Activated CD4-positive, alpha-beta T cell treated with anti-CD3 and anti-CD28 coated beads, Interleukin-2, Interleukin-6, amounts not matched to agents 100 ng/mL and 50 ng/mL, durations not matched to agents 16 hours and 8 hours (primary cell): ENCODE data around the gene DMWD.
A peak's percentile ranks its signal among the peaks of the same experiment; 100 is the strongest.
"Not testable (repeated sequence)": the region's sequence is repeated elsewhere in the genome, so short reads cannot be mapped to it uniquely, and the experiment has no call there.

Experiments used
- DNase-seq: peaks from one replicate; pipeline ENCODE4 v3.0.0-alpha.2; 2020

Gene DMWD

GRCh38 chr19:45769821-45770191, 22.8 kb downstream of the DMWD start:
- no peak for DNase-seq

GRCh38 chr19:45768984-45769782, 23.5 kb downstream of the DMWD start, which contains the start of gene SIX5:
Gene SIX5, minus strand, starts transcription at chr19:45769252. Its CDS starts 408 bp downstream, at chr19:45768844.
- DNase-seq: peak; percentile 98

DNA sequence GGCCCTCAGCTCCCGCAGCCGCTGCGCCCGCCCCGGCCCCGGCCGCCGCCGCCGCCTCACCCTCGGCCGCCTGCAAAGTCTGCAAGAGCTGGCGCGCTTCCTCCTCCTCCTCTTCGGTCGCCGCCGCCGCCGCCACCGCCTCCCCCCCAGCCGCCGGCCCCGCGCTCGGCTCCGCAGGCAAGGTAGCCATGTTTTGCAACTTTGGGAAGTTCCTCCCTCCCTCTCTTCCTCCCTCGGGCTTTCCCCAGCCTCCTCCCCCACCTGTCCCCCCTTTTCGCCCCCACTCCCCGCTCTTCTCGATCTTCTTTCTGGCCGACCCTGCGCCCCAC, 24.0 kb downstream of the DMWD start:
- DNase-seq: peak; percentile 44

DNA sequence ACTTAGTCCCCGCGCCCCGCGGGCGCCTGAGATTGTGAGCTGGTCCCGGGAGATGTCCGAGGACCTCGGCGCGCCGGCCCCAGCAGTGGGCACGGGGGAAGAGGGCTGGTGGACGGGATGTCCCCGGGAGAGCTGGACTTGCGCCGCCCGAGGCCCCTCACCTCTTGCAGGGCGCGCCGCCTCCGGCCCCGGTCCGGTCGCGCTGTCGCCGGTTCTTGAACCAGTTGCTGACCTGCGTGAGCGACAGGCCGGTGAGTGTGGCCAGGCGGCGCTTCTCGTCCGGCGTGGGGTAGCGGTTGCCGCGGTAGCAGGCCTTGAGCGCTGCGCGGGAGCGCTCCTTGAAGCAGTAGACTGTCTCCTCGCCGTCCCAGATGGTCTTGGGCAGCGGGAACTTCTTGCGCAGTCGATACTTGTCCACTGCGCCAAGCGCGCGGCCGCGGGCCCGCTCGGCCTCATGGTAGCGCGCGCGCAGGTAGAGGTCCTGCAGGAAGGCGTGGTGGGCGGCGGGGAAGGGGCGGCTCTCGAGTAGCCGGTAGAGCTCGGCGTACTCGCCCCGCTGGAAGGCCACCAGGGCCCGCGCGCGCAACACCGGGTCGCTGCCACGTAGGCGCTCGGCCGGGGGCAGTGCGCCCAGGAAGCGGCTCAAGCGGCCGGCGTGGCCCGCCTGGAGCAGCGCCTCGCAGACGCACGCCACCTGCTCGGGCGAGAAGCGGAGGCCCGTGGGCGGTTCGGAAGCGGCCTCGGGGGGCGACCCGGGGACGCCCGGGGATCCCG, 24.6 kb downstream of the DMWD start:
- DNase-seq: no peak

DNA sequence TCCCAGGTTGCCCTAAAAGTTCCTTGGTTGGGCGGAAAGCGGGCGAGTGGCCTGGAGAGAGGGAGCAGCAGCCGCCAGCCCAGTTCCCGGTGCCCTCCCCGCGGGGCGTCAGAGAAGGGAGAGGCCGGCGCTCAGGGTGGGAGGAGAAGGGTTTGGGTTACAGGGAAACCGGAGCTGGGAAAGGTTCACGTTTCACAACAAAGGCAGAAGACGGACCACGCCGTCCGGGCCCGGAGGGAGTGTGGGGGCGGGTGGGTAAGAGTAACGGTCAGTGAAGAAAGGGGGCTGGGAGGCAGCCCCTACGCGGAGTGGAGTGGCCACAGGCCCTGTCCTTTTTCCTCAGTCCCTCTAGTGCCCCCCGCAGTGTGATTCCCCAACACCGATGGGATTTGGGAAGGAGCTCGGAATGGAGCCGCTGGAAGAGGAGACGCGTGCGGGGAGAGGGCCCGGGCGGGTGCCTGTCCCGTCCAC, 25.2 kb downstream of the DMWD start:
- DNase-seq: no peak

DNA sequence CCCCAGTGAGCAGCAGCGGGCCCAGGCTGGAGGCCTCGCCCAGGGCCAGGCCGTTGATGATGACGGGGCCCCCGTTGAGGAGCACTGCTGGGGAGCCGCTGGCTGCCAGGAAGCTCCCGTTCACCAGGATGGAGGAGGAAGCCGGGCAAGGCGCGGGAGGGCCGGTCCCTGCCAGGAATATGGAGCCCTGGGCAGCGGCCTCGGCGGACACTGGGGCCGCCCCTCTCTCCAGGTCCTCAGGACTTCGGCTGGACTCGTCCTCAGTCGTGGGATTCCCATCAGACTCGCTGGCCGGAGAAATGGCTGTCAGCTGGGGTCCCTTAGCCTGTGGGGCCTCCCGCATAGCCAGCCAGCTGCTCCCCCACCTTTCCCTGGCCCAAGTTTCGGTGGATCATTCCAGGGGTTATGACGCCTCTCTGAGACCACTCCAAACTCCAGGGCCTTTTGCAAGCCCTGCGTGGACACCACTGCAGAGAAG, 25.7 kb downstream of the DMWD start:
- no peak for DNase-seq

- DNase-seq: no peak
Observed at GRCh38 chr19:45766296-45766868, 26.3 kb downstream of the DMWD start.

DNA sequence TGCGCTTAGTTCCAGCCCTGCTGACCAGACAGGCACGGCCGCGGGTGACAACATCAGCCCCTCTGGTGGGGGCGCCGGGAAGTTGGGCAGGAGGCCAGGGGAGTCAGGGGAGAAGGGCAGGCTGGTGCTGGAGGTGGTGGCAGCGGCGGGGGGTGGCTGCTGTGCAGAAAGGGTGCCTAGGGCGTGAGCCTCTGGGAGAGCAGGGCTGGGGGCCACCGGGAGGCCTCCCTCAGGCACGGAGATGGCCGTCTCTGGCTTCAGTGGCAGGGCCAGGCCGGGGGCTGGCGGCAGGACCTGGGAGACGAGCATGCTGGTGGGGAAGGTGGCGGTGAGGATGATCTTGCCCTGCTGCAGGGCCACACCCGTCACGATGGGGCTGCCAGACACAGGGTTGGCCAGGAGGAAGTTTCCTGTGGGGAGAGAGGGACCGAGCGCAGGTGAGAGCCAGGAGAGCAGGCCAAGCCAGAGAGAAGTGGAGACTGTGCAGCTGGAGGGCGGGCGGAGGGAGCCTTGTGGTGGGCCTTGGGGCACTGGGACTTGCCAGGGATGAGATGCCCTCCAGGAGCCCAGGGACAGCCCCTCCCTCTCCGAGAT, 26.8 kb downstream of the DMWD start:
- no peak for DNase-seq

- DNase-seq: no peak
Observed at GRCh38 chr19:45764945-45765701, 27.5 kb downstream of the DMWD start.

DNA sequence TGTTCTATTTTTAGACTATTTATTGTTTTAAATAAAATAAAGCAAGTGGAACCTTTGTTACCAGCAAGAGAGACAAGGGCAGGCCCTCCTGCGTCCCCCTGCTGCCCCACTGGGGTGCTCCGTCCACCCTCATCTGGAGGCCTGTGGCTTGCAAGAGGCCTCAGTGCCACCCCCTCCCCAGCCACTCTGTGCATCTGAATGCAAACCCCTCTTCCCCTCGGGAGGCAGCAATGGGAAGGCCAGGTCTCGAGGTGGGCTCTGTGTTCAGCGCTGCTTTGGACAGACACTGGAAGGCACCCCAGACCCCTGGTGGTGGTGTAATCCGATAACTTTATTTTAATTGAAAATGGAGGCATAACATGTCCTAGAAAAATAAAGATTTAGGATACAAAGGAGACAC, 28.2 kb downstream of the DMWD start:
- DNase-seq: no peak

GRCh38 chr19:45763691-45764294, 28.9 kb downstream of the DMWD start:
- DNase-seq: no peak

GRCh38 chr19:45762870-45763631, 29.6 kb downstream of the DMWD start:
- DNase-seq: no peak

GRCh38 chr19:45761714-45762113, 30.9 kb downstream of the DMWD start:
- no peak for DNase-seq

GRCh38 chr19:45758921-45759320, 33.7 kb downstream of the DMWD start:
- DNase-seq: no peak

GRCh38 chr19:45757695-45758094, 35.0 kb downstream of the DMWD start:
- no peak for DNase-seq

GRCh38 chr19:45754323-45754722, 38.3 kb downstream of the DMWD start:
- no peak for DNase-seq

DNA sequence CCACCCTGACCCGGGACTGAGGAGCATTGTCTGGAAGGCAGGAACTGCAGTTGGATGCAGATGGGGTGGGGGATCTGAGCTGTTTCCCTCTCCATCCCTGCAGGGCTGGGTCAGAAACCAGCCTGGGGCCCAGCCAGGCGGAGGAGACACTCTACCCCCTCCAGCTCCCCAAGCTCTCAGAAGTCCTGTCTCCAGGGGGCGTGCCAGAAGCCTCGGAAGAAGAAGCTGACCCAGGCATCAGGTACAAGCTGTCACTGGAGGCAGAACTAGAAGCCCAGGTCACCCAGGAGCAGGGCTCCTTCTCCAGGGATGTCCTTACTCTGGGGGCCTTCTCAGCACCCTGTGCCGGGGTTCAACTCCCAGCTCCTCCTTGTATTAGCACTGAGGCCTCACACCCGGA, 39.1 kb downstream of the DMWD start:
- no peak for DNase-seq

DNA sequence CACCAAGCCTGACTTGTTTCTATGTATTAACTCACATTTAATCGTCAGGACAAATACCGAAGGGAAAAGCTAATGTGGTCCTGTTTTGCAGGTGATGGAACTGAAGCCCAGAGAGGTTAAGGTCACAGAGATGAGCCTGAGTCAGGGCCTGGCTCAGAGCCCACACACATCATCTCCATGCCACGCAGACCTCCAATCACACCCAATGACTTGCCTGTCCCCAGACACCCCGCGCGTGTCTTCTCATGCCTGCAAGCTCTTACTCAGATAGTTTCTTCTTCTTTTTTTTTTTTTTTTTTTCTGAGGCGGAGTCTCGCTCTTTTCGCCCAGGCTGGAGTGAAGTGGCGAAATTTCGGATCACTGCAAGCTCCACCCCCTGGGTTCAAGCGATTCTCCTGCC, 40.0 kb downstream of the DMWD start:
- DNase-seq: no peak

GRCh38 chr19:45751483-45751882, 41.2 kb downstream of the DMWD start:
- not testable (repeated sequence) for DNase-seq

DNA sequence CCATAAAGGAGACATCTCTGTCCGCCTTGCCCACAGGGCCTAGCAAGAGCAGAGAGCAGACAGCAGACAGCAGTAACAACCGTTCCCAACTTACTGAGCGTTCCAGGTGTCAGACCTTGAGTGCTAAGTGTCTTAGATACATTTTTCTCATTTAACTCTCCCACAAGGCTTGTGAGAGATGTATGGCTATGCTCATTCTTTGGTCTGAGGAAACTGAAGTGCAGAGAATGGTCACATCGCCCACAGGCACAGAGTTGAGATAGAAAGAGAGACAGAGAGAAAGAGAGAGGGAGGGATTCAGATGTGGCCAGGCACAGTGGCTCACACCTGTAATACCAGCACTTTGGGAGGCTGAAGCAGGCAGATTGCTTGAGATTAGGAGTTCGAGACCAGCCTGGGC, 45.1 kb downstream of the DMWD start:
- no peak for DNase-seq

- no peak for DNase-seq
Observed at GRCh38 chr19:45746866-45747265, 45.8 kb downstream of the DMWD start.
